Astrocyte (in vitro differentiated cells and primary cell): ENCODE data around the gene PRR30.

Source experiments
- EZH2 ChIP-seq: IDR thresholded peaks from 2 replicates; pipeline ENCODE4 v1.6.1; 2012; ENCODE audit warnings: mild to moderate bottlenecking, low read length, inconsistent platforms; ENCODE audit not compliant: insufficient read depth
- TF ChIP-seq, protein P1 (sequence below): IDR thresholded peaks from 2 replicates; pipeline ENCODE4 v1.5.1; 2011; ENCODE audit warnings: low read depth, mild to moderate bottlenecking, inconsistent platforms, low read length, moderate library complexity; ENCODE audit not compliant: insufficient read depth

DNA sequence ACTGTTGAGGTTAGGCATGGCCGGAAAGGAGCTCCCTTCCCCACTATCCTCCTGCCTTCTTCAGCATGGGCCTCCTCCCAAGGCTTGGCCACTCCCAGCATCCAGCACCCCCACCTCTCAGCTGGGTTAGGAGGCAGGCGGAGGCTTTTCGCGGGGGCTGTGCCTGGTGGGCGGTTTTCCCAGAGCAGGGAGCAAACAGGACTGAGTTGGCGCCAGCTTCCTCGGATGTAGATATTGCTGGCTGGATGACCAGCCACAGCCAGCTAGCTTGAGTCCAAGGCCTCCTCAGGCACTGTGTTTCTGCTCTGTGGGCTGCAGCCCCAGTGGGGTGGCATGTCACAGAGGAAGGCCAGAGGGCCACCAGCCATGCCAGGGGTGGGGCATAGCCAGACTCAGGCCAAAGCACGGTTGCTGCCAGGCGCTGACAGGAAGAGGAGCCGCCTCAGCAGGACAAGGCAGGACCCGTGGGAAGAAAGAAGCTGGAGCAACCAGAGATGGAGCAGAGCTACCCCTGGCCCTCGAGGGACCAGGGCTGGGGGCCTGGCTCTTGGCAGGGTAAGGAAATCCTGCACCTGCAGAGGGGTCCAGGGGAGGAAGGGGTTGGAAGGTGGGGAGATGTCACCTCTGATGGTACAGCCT is 9.7 kb upstream of the PRR30 start, which contains the start of gene TCF23:
- TF ChIP-seq, protein P1, sequence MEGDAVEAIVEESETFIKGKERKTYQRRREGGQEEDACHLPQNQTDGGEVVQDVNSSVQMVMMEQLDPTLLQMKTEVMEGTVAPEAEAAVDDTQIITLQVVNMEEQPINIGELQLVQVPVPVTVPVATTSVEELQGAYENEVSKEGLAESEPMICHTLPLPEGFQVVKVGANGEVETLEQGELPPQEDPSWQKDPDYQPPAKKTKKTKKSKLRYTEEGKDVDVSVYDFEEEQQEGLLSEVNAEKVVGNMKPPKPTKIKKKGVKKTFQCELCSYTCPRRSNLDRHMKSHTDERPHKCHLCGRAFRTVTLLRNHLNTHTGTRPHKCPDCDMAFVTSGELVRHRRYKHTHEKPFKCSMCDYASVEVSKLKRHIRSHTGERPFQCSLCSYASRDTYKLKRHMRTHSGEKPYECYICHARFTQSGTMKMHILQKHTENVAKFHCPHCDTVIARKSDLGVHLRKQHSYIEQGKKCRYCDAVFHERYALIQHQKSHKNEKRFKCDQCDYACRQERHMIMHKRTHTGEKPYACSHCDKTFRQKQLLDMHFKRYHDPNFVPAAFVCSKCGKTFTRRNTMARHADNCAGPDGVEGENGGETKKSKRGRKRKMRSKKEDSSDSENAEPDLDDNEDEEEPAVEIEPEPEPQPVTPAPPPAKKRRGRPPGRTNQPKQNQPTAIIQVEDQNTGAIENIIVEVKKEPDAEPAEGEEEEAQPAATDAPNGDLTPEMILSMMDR = no peak
- TF ChIP-seq EZH2 = no peak
